ENCODE data around the gene ACTR8. TPM values are rescaled to one million over a fixed set of nuclear protein-coding genes. Genes with fewer than 3 reads are reported as not detected.
A peak's percentile ranks its signal among the peaks of the same experiment; 100 is the strongest.

ACTR8 gene
- total RNA-seq, 1 donor from 2014 or later, result 11.1 TPM

GRCh38 chr3:53834429-53835095, 47.4 kb downstream of the ACTR8 start:
- no peak for DNase-seq (ENCODE audit: low spot score)

- DNase-seq (ENCODE audit: low spot score), result no peak
Observed at GRCh38 chr3:53833700-53834099, 48.3 kb downstream of the ACTR8 start.

GRCh38 chr3:53833053-53833645, 48.8 kb downstream of the ACTR8 start:
- DNase-seq (ENCODE audit: low spot score), result no peak

GRCh38 chr3:53830944-53831343, 51.0 kb downstream of the ACTR8 start:
- no peak for DNase-seq (ENCODE audit: low spot score)

- no peak for DNase-seq (ENCODE audit: low spot score)
Observed at GRCh38 chr3:53829605-53830004, 52.3 kb downstream of the ACTR8 start.

- DNase-seq (ENCODE audit: low spot score), result no peak
Observed at GRCh38 chr3:53828581-53828980, 53.4 kb downstream of the ACTR8 start.

- DNase-seq (ENCODE audit: low spot score), result no peak
Observed at GRCh38 chr3:53826048-53826447, 55.9 kb downstream of the ACTR8 start.

GRCh38 chr3:53824795-53825194, 57.2 kb downstream of the ACTR8 start:
- no peak for DNase-seq (ENCODE audit: low spot score)

- DNase-seq (ENCODE audit: low spot score), result peak; percentile 81
Observed at GRCh38 chr3:53823956-53824657, 57.8 kb downstream of the ACTR8 start.

GRCh38 chr3:53823026-53823955, 58.7 kb downstream of the ACTR8 start:
- no peak for DNase-seq (ENCODE audit: low spot score)

GRCh38 chr3:53822331-53822741, 59.6 kb downstream of the ACTR8 start:
- no peak for DNase-seq (ENCODE audit: low spot score)

- DNase-seq (ENCODE audit: low spot score), result no peak
Observed at GRCh38 chr3:53821631-53822121, 60.3 kb downstream of the ACTR8 start.

GRCh38 chr3:53820756-53821580, 61.0 kb downstream of the ACTR8 start:
- no peak for DNase-seq (ENCODE audit: low spot score)

GRCh38 chr3:53820084-53820483, 61.9 kb downstream of the ACTR8 start:
- DNase-seq (ENCODE audit: low spot score), result no peak

GRCh38 chr3:53819163-53819868, 62.6 kb downstream of the ACTR8 start:
- no peak for DNase-seq (ENCODE audit: low spot score)

- no peak for DNase-seq (ENCODE audit: low spot score)
Observed at GRCh38 chr3:53818221-53819162, 63.5 kb downstream of the ACTR8 start.

- DNase-seq (ENCODE audit: low spot score), result no peak
Observed at GRCh38 chr3:53817809-53818208, 64.1 kb downstream of the ACTR8 start.

- DNase-seq (ENCODE audit: low spot score), result no peak
Observed at GRCh38 chr3:53817211-53817610, 64.7 kb downstream of the ACTR8 start.
